K562 (cell line): Measurements from ENCODE around the gene HMCN1.

Experiments
- CTCF ChIP-seq, 3 experiments: IDR thresholded peaks in 2 of 3; conservative IDR thresholded peaks in 1 of 3; 2 replicates each; pipeline ENCODE4 v1.5.1; 2011 to 2012; ENCODE audit warnings: low read length in 3 of 3, mild to moderate bottlenecking in 3 of 3, control low read depth in 2 of 3, improper control_type of control experiment in 1 of 3, inconsistent platforms in 1 of 3, low read depth in 1 of 3, mixed read lengths in 1 of 3, moderate library complexity in 1 of 3; ENCODE audit not compliant: insufficient read depth in 2 of 3
- FOS ChIP-seq: IDR thresholded peaks from 3 replicates; pipeline ENCODE4 v1.6.1; 2011; ENCODE audit not compliant: insufficient read length; ENCODE audit errors: extremely low read depth
- MCM2 ChIP-seq: fragments of 450-650 bp; IDR thresholded peaks from 2 replicates; pipeline ENCODE4 v1.6.1; 2017; ENCODE audit warnings: low read depth, mild to moderate bottlenecking
- RBM22 ChIP-seq: fragments of 200-400 bp; formaldehyde crosslinking; IDR thresholded peaks from 2 replicates; pipeline ENCODE4 v1.6.1; 2018; ENCODE audit warnings: low read length, low read depth; ENCODE audit not compliant: poor library complexity, severe bottlenecking
- SREBF2 ChIP-seq: sonication (generic); formaldehyde crosslinking; IDR thresholded peaks from 2 replicates; pipeline ENCODE4 v1.4.0; 2020; ENCODE audit warnings: mild to moderate bottlenecking, missing genetic modification reagents
- ZNF274 ChIP-seq: IDR thresholded peaks from 2 replicates; pipeline ENCODE4 v1.6.1; 2011; ENCODE audit warnings: low read depth, mild to moderate bottlenecking, low read length, moderate library complexity, borderline replicate concordance
- ZNF592 ChIP-seq: fragments of 450-650 bp; IDR thresholded peaks from 2 replicates; pipeline ENCODE4 v1.6.1; 2017; ENCODE audit warnings: antibody characterized with exemption, mild to moderate bottlenecking
- ZSCAN29 ChIP-seq: fragments of 450-650 bp; IDR thresholded peaks from 2 replicates; pipeline ENCODE4 v1.6.1; 2017
- TF ChIP-seq, protein P1 (sequence below): sonication (generic); formaldehyde crosslinking; IDR thresholded peaks from 2 replicates; pipeline ENCODE4 v1.9.0; 2022; ENCODE audit warnings: mild to moderate bottlenecking, missing genetic modification reagents

GRCh38 chr1:186152227-186152619, 418.0 kb downstream of the HMCN1 start:
- no peak for TF ChIP-seq MCM2
- TF ChIP-seq ZSCAN29 = no peak
- TF ChIP-seq ZNF274 = no peak
- no peak for TF ChIP-seq ZNF592
- TF ChIP-seq CTCF (IDR thresholded peaks at IDR 0.05 in 2 of 3, conservative IDR thresholded peaks at IDR 0.05 in 1 of 3; ENCODE audit: insufficient read depth in 2 of 3, low read depth in 1 of 3, low read length in 3 of 3) = no peak
- no peak for TF ChIP-seq FOS
- TF ChIP-seq SREBF2 = no peak
- no peak for TF ChIP-seq RBM22
- TF ChIP-seq, protein P1, sequence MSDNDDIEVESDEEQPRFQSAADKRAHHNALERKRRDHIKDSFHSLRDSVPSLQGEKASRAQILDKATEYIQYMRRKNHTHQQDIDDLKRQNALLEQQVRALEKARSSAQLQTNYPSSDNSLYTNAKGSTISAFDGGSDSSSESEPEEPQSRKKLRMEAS (CRISPR knock-in tag) = no peak
